Measurements from ENCODE around the gene MAP2K3.
A peak's percentile ranks its signal among the peaks of the same experiment; 100 is the strongest.

MAP2K3 gene

DNA sequence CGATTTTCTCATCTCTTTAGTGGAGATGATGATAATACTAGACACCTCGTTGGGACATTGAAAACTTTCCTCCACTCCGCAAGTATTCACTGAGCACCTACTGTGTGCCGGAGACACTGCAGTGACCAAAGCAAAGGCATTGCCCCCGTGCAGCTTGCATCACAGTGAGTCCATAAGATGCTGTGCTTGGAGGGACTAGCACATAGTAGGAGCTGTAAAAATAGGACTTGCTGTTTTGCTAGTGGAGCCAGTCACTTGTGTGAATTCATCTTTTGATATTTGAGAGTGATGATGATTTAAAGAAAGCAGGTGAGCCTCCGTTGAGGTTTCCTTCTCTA, 5.3 kb upstream of the MAP2K3 start:
- DNase-seq (ENCODE audit: low read depth): no peak
- H3K4me3 ChIP-seq (ENCODE audit: low read depth, low read length): no peak overlapping the region

DNA sequence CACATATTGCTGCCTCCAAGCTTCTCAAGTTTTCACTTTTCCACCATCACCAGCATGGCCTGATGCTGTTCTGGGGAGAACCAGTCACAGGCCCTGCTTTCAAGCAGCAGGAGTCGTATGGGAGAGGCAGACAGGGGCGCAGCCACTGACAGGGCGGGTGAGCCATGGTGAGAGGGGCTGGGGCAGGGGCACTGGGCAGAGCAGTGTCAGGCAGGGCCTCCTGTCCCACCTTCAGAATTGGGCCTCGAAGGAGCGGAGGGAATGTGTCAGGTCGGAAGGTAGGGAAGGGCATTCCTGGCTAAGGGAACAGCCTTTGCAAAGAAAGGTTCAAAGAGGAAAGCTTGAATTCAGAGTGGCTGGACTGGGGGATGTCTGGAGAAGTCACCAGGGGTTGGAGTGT, 4.9 kb upstream of the MAP2K3 start:
- DNase-seq (ENCODE audit: low read depth): no peak
- no peak overlapping the region for H3K4me3 ChIP-seq (ENCODE audit: low read depth, low read length)

DNA sequence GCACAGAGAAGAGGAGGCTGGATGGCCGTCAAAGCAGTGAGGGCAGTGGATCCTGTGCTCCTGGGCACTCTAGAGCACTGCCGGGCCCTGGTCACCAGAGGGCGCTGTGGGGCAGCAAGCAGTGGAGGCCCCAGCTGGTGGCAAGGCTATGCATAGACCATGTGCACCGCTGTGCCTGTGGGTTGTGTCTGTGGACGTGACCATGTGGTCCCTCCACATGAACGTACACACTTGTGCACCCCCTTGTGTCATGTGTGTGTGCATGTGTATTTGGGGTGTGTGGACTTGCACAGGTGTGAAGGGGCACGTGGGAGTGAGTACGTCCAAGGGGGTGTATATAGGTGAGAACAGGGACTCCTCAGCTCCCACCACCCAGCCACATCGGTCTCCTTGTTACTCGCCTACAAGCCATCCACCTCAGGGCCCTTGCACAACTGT, 4.4 kb upstream of the MAP2K3 start:
- H3K4me3 ChIP-seq (ENCODE audit: low read depth, low read length): no peak overlapping the region
- no peak for DNase-seq (ENCODE audit: low read depth)

DNA sequence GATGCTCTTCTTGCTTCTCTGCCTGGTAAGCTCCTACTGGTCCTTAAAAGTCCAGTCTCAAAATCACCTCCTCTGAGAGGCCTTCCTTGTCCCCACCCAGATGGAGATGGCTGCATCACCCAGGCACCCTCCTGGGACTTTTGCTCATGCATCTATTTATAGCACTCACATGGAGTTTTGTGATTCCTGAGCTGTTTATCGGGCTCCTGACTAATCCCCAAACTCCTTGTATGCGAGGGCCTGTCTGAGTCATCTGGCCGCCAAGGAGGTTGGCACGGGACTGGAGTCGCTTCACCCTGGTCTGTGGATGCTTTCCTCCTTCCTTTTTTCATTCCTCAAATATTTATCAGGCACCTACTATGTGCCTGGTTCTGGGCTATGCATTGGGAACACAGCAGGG, 2.3 kb upstream of the MAP2K3 start:
- H3K4me3 ChIP-seq (ENCODE audit: low read depth, low read length): no peak overlapping the region
- DNase-seq (ENCODE audit: low read depth): peak; percentile 83

DNA sequence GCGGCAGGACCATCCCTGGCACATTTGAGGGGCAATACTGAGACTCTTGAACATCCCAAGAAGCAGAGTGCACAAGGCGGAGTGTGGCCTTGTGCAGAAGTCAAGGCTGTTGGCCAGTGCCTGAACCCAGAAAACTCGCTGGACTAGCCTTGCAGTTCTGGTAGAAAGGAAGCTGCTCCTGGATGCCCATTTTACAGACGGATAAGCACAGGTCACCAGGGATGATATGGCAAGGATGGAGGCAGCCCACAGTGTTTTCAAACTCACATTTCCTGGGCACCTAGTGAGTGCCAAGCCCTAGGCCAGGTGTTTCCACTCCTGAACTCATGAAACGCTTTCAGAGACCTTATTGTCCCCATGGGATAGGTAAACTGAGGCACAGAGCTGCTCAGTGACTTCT, 1.7 kb upstream of the MAP2K3 start:
- no peak overlapping the region for H3K4me3 ChIP-seq (ENCODE audit: low read depth, low read length)

DNA sequence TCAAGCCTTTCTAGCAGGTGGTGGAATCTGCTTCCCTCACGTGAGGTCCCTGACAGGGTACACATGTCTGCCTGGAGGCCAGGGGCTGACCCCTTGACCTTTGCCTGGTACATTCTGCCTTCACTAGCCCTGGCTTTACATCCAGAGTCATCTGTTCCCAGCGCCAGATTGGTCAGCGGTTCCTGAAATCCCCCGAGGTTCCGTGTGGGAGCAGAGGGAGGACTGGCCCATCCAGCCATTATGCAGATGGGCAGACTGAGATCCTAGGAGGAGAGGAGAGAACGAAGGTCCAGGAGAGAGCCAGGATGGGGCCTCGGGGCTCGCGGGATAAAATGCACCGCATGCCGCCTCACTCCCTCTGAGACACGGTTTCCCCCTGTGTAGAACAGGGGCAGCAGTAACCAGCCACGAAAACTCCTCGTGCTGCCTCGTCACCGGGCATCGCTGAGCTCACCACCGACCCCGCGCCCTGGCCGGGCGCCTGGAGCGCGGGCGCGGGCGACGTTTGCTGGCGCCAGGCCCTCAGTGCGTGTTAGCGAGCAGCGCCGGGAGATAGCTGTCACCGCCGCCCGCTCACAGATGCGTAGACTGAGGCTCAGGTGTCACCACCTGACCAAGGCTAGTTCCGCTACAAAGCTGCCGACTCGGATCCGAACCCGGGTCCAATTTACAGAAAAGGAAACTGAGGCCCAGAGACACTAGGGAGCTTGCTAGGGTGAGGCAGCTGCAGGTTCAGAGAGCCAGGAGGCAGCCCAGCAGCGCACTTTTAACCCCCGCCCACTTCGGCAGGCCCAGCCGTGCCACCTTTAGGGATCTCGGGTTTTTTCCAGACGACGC, 811 bp upstream of the MAP2K3 start:
- peak overlapping the region; percentile 92 for H3K4me3 ChIP-seq (ENCODE audit: low read depth, low read length)
- no peak for DNase-seq (ENCODE audit: low read depth)

More for the DNA sequence above, 1.7 kb upstream of the MAP2K3 start:
- DNase-seq (ENCODE audit: low read depth): no peak

DNA sequence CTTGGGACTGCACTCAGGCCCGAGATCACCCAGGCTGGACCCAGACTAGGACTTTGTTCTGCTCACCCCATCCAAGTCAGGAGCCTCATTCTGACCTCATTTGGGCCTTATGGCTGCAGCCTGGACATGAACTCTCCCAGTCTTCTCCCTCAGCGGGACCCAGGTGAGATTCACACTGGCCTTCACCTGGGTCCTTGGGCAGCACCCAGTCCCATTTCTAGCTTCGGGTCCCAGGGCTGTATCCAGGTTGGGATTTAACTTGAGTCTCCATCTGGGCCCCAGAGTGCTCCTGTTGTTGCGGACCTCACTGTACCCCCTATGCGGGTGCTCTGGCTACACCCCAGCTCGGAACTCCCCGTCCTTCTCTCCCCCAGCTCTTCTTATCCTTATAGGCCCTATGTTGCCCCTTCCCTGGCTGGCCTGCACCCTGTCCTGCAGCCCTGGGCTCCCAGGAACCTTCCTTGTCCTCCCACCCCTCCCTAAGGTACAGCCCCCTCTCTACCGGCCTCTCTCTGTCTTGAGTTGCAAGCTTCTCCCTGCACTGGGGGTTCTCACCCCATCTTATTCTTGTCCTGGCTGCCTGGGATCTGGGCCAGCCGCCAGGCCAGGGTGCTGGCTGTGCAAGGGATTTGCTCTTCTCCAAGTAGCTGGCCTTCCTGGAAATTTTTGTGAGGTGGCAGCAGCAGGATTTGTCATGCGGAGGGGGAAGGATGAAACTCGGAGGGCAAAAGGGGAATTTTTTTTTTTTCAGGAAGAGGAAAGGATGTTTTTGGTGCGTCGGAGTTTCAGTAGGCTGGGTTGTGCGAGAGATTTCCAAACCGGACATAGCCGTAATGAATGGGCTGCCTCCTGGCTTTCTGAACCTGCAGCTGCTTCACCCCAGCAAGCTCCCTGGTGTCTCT, 904 bp downstream of the MAP2K3 start:
- H3K4me3 ChIP-seq (ENCODE audit: low read depth, low read length): peak overlapping the region; percentile 92
- DNase-seq (ENCODE audit: low read depth): no peak

DNA sequence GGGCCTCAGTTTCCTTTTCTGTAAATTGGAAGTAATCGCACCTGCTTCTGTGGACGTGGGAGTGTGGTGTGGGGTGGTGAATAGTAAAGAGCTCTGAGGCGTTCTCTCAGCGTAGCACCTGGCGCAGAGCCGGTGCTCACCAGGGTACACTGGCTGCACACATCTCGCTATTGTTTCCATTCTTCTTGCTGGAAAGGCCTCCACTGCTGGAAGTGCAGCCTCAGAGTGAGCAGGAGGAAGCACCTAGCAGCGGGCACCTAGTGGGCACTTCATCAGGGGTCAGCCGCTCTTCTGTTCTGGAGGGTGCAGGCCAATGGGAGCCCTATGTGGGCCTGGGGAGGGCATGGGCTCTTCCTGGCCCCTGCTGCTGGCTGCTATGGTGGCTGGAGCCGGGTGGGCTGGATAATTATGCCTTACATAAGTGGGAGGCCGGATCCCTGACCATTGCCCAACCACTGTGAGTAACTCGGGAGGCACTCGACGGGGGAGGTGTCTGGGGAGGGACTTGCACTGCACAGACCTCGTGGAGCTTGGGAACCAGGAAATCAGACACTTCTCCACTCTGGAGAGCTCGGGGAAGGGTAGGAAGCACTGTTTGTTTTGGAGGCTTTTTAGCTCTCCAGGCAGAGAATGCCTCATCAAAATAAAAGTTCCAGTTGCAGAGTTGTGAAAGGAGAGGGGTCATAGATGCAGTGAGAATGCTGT, 1.7 kb downstream of the MAP2K3 start:
- peak overlapping the region; percentile 92 for H3K4me3 ChIP-seq (ENCODE audit: low read depth, low read length)
- peak; percentile 99 for DNase-seq (ENCODE audit: low read depth)

DNA sequence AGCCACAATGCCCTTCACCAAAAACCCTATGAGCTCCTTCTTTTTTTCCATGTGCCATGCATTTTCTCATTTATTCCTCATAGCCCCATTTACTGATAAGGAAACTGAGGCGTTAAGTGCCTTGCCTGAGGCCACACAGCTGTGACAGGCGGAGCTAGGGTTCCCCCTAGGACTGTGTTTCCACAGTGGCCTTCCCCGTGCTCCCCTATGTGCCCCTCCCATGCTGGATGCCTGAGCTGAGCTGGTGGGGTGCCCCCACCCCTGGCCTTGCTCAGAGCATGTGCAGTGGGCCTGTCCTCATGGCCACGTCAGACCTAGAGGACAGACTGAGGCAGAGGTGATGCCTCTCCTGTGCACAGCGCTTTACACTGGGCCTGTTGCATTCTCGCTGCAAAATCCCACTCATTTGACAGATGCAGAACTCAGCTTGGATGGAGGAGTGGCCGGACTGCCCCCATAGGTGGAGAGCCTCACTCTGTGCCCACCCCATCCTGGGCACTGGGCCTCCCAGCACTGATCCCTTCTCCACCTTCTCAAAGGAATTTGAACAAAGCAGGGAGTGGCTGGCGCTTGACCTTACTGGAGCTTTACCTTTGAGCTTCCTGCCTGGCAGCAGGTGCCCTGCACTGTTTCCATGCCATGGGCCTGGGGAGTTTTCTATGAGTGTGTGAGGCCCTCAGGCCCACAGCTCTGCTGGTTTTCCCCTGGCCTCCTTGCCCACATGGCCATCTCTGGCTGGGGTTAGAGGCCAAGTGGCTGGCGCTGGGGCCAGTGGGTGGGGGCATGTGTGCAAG, 2.6 kb downstream of the MAP2K3 start:
- peak overlapping the region; percentile 92 for H3K4me3 ChIP-seq (ENCODE audit: low read depth, low read length)
- DNase-seq (ENCODE audit: low read depth): no peak

DNA sequence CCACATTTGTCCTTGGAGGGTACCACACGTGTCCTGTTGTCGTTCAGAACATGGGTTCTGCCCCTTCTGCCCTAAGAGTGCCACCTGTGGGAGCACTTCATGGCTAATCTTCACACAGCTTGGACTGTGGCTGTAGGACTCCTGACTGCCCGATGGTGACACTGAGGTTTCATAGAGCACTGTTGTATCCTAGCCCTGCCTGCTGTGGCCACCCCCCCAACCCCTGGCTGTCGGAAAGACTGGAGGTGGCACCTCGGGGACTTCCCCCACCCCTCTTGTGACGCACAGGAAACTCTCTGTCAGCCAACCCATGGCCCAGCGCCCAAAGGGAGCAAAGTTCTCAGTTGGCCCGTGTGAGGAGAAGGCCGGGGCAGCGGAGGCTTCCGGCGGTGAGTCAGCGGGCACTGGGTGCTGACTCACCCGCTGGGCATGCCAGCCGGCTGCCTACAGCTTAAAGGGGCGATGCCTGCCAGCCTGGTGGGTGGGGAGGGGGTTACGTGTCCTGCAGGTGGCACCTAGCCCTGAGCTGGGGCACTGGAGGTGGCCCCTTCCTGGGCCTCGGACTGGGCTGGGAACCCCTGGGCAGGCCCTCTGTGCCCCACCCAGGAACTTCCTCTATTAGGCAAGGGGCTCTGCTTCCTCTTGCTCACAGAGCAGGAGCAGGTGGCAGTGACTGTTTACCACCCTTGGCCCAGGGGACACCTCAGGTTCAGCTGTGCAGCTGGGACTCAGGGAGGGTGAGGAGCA, 3.4 kb downstream of the MAP2K3 start:
- peak overlapping the region; percentile 92 for H3K4me3 ChIP-seq (ENCODE audit: low read depth, low read length)
- DNase-seq (ENCODE audit: low read depth): peak; percentile 88

DNA sequence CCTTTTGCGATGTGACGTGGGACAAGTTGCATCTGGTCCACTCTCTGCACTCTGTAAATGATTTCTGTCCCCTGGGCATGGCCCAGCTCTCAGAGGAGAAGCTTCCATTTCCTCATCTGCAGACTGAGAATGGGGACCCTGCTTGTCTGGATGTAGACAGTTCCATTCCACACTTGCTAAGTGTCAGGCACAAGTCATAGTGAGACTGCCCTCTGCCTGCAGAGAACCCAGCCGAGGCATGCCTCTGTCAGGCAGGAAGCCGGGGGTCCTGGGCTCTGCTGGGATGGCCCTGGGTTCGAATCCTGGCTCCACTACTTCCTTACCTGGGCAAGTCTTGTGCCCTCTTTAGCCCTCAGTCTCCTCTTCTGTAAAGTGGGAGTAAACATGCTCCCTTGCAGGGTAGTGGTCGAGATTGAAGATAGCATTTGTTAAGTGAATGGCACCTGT, 4.1 kb downstream of the MAP2K3 start:
- no peak for DNase-seq (ENCODE audit: low read depth)
- no peak overlapping the region for H3K4me3 ChIP-seq (ENCODE audit: low read depth, low read length)

DNA sequence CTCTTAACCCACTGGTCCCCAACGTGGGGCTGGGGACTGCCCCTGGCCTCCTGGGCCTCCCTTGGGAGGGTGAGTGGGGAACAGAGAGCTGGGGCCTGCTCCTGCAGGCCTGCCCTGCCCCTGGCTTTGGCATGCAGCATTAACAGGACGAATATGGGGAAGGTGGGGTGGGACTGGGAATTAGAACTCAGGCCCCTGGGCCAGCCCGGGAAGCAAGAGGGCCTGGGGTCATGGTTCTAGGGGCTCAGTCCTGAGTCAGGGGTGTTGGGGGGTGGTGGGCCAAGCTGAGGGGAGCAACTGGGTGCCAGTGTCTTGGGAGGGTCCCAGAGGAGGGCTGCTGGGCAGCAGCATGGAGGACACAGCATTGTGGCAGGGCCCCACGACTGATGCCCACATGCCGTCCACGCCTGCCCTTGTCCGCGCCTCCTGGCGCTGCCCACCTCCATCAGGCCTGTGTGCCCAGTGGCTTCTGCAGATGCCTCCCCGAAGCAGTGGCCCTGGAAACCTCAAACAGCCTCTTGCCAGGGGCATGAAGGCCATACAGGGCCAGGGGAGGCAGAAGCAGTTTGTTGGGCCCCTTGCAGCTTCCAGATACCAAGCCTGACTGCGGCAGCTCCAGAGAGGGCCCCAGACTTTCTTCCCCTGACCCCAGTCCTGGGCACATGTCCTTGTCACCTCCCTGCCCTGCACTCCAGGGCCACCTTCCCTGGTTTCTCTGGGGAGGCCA, 4.8 kb downstream of the MAP2K3 start:
- H3K4me3 ChIP-seq (ENCODE audit: low read depth, low read length): no peak overlapping the region

DNA sequence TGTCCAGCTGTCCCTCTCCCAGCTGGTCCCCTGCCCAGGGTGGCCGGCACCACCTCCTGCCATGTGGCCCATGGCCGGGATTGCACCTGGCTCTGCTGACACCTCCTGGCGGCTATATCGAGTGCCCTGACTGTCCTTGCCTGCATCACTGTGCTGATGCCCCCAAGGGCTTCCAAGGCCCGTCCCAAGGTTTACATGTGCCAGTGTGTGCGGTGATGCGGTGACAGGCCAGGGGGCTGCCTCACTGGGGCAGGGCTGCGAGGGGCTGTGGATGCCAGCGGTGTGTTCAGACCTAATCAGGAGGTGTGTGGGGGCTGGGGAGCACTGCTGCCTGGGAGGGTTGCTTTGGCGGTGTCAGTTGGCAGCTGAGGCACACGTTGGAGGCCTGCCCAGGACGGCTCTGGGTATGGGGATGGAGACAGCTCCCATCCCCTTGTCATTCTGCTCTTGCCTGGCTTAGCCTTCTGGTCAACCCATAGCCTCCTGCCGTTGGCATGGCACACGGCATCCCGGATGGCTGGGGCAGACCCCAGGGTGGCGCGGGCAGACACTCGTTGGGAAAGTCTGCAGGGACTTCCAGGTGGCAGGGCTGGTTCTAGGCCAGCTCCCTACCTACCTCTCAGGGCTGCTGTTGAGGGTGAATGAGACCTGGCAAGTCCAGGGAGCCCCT, 5.5 kb downstream of the MAP2K3 start:
- H3K4me3 ChIP-seq (ENCODE audit: low read depth, low read length): no peak overlapping the region
- DNase-seq (ENCODE audit: low read depth): no peak

More for the DNA sequence above, 4.8 kb downstream of the MAP2K3 start:
- DNase-seq (ENCODE audit: low read depth): no peak

DNA sequence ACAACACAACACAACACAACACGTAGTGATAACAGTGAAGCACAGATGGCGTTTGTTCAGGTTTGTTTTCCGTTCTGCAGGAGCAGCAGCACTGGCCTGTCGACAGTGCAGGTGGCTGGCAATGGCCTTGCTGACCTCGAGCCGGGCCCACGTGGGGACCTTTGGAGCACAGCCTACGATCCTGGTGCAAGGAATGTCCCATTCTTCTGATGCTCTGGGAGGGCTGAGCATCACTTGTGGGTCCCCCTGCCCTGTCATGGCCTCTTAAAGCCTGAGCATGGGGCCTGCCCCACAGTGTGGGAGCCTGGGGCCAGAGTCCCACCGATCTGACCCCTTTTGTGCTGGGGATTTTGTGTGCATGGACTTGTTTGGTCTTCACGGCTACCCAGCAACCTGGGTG, 6.8 kb downstream of the MAP2K3 start:
- DNase-seq (ENCODE audit: low read depth): no peak
- H3K4me3 ChIP-seq (ENCODE audit: low read depth, low read length): no peak overlapping the region

DNA sequence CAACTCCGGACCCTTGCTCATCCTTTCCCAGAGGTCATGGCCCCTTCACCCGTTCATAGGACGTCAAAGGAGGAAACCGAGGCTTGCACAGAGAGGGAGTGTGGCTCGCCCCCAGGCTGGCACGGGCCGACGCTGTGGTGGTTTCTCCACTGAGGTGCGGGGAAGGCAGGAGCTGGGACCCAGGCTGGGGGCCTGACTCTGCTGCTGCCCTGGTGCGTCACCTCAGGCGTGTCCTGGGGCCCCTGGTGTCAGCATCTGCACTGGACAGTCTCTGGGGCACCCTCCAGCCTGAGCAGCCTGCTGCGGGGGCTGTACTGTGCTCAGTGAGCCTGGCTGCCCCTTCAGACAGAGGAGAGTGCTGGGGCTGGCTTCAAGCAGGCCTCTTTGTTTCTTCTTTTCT, 7.4 kb downstream of the MAP2K3 start:
- H3K4me3 ChIP-seq (ENCODE audit: low read depth, low read length): no peak overlapping the region
- DNase-seq (ENCODE audit: low read depth): no peak

DNA sequence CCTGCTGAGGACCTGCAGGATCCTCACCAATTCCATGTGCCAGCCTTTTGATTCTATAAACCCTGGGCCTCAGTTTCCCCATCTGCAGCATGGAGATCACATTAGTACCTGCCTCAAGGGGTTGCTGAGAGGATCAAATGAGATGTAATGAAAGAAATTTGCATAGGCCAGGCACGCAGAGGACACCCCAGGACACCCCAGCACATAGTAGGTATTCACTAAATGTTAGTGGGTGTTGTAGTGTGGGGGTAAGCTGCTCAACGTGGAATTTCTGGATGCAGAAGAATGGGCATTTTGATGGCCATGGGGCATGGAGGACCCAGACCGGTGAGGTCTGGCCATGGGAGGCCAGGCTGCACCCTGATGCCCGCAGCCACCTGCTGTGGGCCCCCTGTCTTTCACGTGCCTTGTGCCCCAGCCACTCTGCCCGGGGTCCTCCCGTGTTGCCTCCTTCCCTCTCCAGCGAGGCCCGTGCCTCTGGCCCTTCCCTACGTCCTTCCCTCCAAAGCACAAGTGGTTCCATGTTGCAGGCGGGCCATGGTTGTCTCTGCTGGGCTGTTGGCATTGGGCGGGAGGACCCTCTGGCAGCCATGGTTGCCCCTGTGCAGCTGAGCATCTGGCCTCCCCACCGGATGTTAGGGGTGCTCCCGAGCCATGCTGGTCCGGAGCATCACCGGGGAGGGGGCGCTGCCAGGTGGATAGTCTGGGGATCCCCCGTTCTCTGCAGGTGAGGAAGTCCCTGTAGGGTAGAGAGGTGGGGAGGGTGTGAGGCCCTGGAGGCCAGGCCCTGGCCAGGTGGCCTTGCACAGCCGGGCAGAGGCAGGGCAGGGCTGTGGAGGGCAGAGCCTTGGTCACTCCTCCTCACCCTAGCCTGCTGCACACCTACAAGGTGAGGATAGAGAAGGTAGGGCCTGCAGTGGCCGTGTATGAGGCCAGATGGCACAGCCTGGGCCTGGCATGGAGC, 8.6 kb downstream of the MAP2K3 start:
- H3K4me3 ChIP-seq (ENCODE audit: low read depth, low read length): no peak overlapping the region
- no peak for DNase-seq (ENCODE audit: low read depth)

Measured in skeletal muscle cell (primary cell).